GM21619 (cell line): Measurements from ENCODE around the gene OR12D2.
"Not testable (repeated sequence)": the region's sequence is repeated elsewhere in the genome, so short reads cannot be mapped to it uniquely, and the experiment has no call there.

Source experiments
- ATAC-seq: cut with Tn5 transposase; IDR thresholded peaks from one replicate; pipeline ENCODE4 v1.9.1; 2021; ENCODE audit not compliant: unreplicated experiment

The OR12D2 gene, protein sequence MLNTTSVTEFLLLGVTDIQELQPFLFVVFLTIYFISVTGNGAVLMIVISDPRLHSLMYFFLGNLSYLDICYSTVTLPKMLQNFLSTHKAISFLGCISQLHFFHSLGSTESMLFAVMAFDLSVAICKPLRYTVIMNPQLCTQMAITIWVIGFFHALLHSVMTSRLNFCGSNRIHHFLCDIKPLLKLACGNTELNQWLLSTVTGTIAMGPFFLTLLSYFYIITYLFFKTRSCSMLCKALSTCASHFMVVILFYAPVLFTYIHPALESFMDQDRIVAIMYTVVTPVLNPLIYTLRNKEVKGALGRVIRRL

DNA sequence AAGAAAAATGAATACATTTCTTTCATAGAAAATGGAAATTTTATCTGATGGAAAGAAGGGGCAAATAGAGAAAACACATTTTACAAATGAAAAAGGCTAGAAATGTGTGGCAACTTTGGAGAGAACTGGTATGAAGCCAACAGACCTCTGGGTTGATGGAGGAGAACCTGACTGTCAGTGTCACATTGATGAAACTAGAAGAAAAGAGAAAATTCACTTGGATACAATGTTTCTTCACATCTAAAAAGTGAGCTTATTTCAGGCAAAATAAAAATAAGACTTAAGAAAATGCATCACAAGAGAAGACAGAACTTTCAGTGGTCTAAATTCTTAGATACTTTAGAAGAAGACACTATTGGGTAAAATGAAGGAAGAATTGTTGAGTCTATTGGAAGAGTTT lies at the start of gene OR12D2:
Gene OR12D2 (plus strand): TSS at position 301 of the 400 bp plus-strand sequence. CDS start 1,069 bp downstream, outside the sequence.
- no peak for ATAC-seq

DNA sequence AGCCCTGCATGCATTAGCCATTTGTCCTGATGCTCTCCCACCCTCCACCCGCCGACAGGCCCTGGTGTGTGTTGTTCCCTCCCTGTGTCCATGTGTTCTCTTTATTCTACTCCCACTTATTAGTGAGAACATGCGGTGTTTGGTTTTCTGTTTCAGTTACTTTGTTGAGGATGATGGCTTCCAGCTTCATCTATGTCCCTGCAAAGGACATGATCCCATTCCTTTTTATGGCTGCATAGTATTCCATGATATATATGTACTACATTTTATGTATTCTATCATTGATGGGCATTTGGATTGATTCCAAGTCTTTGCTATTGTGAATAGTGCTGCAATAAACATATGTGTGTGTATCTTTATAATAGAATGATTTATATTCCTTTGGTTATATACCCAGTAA lies 46.1 kb upstream of the OR12D2 start:
- ATAC-seq = not testable (repeated sequence)

DNA sequence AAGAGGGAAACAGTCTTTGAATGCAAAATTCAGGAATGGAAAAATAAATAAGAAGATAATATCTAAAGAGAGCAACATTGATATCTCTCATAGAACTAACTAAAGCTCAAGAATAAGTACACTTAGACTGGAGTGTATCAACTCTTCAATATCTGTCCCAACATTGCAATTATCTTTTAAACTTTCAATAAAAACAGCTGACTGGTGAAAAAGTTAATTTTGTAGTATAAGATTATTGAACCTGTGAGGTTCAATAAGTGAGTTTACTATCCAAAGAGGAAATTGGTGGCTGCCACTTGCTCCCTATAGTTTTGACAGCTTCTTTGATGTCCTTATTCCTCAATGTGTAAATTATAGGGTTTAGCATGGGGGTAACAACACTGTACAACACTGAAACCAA lies 40.5 kb upstream of the OR12D2 start:
- no peak for ATAC-seq

DNA sequence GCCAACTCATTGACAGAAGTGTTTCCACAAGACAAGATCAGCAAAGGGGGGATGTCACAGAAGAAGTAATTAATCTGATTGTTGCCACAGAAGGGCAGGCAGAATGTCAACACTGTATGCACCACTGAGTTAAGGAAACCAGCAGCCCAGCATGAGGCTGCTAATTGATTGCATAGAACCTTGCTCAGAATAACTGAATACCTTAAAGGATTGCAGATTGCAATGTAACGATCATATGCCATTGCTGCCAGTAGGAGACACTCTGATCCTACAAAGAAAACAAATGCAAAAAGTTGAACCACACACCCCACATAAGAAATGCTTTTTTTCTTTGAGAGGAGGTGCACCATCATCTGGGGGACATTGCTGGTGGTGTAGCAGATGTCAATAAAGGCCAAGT lies 39.8 kb upstream of the OR12D2 start:
- no peak for ATAC-seq

DNA sequence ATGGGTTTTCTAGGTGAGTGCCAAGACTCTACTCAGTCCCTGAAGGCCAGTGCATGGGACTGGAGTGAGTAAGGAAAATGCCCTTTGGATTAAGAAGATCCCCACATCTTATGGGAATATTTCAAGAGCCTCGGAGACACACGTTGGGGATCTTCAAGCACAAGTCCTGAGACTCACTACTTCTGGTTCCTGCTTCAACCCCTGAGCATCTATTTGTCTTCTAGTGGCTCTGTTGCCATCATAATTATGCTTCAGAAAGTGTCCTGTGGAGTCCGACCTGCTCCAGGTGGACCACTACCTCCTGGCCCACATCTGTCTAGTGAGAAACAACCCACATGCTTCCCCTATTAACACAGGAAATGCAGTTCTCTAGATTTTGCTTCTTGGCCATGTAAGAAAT lies 26.7 kb upstream of the OR12D2 start, which contains the start of gene OR5V1:
Gene OR5V1 (minus strand): TSS at position 101 of the 400 bp plus-strand sequence. CDS start 12,670 bp downstream, outside the sequence.
- no peak for ATAC-seq

DNA sequence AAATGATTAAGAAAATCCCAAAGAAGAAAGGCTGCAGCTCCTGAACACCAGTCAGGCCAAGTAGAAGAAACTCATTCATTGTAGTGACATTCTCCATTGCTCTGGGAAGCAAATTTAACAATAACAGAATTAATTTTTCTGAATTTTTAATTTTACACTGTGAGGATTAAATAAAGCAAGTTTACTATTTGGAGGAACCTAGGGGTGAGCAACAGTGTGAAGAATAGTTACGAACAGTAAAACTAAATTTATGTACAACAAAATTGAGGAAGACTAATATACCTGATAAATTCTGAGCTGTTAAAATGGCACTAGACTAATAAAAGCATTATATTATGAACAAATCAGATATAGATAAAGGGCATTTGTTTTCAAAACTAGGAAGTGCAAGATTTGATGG lies 20.2 kb upstream of the OR12D2 start, which contains the start of gene OR12D3:
Gene OR12D3 (minus strand): TSS at position 101 of the 400 bp plus-strand sequence. CDS start 4 bp downstream, at position 97.
- no peak for ATAC-seq

DNA sequence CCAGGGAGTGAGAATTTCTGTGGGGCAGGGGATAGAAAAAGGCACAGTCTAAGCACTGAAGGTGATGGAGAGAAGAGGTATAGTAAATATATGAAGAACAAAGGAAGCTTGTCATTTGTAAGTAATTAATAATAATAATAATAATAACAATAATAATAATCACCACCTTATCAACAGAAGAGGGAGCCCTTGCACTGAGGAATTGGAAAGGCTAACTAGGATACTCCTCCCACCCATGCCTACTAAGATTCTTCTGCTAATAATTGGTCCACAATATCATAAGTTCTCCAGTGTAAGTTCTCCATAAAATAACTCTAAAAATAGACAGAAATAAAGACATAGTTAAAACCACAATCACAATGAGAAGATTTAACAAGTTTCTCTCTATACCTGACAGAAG lies 19.4 kb upstream of the OR12D2 start:
- no peak for ATAC-seq

DNA sequence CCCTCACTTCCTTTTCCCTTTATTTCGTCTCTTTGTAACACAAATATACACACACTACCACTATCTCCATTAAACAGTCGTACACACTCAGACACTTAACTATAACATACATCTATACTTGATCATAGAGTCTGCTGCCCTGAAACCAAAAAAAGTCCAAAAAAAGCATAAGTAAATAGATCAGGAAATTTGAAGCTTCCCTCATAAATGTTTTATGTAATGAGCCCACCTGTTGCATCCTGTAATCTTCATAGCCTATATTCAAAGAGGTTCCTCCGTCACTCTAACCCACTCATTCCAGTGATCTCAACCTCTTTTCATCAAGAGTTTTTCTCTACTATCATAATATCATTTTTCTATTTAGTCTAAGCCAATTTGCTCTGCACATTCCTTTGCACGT lies 6.9 kb upstream of the OR12D2 start:
- ATAC-seq = no peak

DNA sequence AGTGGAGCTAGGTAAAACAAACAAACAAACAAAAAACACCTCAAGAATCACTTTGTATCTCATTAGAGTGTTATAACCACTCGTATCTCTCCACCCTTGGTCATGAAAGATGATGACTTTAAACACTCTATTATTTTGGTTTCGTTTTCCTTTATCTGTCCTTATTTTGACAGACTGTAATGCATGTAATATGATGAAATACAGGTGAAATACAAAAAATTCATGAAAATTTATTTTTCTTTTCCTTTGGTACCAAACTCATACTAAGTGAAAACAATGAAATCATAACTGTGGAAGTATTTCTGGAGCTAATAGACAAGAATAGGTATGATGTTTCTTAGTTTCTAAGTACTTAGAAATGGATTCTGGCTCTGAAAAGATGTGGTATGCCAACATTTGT lies 4.1 kb downstream of the OR12D2 start:
- no peak for ATAC-seq

DNA sequence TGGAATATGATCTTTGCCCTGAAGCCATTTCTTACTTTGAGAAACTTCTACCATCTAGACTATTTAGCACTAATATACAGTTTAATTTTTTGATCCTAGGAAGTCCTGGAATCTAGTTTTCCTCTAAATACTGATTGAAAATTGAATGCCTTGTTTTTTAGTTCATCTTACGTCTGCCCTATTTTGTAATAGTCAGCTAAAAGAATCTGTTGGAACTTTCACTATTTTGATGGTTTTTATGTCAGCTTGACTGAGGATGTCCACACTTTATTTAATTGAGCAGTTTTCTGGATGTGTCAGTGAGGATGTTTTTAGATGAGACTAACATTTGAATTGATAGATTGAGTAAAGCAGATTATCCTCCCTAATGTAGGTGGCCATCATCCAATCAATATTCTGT lies 8.4 kb downstream of the OR12D2 start:
- ATAC-seq = no peak

DNA sequence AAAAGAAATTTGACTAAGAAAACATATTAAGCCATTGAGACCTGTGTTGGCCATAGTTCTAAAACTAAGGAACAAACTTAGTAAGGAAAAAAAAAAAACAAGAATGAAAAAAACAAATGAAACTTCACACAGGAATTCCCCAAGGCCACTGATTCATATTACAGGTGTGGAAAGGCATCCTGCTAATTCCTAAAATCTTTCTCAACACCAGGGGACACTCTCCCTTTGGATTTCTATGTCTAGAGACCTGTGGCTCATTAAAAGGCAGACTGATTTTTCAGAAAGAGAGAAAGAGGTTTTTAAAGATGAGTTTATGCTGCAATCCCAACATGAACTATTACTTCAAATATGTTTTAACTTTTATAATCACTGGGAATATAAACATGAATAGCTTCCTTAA lies 19.2 kb downstream of the OR12D2 start, which contains the start of gene OR12D1:
Gene OR12D1 (plus strand): TSS at position 341 of the 400 bp plus-strand sequence.
- no peak for ATAC-seq

DNA sequence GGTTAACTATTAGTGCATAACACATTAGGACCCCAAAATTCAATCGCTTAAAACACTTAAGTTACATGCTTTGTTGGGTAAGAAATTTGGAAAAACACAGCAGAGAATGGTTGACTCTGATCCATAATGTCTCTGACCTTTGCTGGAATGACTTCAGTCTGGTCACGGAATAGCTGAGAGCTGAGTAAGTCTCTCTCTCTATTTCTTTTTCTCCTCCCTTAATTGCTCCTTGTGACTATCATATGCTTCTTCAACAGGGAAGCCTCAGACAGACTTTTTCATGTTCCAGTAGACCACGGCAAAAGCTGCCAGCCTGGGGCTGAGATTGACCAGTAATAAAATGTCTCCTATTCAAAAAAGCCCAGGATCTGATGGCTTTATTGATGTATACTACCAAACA lies 24.1 kb downstream of the OR12D2 start:
- ATAC-seq = no peak

DNA sequence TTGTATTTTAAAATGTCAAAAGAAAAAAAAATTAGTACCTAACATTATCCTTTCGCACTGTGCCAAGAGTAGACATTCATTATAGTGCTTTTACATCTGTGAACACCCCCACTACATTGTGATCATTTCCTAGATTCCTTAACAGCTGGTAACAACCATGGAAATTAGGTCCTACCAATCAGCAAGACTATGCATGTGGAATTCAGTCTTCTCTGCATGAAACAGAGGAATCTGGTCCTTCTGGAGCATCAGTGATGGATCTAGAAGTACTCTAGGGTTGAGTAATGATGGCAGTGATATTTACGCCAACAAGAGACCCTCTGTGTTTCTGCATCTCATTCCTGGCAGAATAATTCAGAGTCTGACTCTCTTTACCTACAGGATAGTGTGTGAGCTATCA lies 28.7 kb downstream of the OR12D2 start:
- ATAC-seq = no peak

DNA sequence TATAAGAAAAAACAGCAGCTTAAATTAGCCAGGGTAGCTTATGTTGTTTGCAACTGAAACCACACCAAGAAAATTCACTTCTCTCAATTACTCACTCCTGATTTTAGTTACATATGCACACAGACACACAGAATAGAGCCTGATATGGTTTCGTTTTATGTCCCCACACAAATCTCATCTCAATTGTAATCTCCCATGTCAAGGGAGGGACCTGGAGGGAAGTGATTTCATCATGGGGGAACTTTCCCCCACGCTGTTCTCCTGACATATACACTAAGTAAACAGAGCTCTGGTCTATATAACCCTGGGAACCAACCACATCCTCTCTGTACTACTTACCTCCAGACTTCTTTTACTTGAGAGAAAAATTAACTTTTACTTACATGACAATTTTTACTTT lies 29.1 kb downstream of the OR12D2 start:
- no peak for ATAC-seq

DNA sequence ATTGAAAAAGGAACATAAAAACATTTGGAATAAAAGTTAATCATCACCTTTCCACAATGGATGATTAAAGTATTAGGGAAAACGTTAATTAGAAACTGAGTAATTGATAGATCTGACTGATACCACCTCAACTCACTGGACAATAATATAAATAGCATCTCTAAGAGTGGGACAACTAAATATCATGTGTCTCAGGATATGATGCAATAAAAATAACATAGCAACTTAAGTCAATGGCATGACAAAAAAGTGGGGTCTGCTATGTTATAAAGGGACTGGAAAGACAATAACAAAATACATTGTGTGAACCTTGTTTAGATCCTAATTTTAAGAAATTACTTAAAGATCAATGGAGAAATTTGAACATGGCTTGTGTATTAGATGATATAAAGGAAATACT lies 29.6 kb downstream of the OR12D2 start:
- ATAC-seq = no peak

DNA sequence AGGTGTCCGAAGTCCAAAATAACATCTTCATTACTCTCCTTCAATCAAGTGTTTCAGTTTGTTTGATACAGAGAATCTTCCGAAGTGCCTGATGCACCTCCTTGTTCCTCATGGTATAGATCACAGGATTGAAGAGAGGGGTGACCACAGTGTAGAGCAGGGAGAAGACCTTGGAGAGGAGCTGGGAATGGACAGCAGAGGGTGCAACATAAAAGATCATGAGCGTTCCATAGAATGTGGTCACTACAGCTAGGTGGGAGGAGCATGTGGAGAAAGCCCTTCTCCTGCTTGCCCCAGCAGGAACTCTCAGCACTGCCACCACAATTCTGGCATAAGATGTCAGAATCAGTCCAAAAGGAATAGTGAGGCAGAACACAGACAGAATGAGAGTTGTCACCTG lies 31.2 kb downstream of the OR12D2 start:
- no peak for ATAC-seq

DNA sequence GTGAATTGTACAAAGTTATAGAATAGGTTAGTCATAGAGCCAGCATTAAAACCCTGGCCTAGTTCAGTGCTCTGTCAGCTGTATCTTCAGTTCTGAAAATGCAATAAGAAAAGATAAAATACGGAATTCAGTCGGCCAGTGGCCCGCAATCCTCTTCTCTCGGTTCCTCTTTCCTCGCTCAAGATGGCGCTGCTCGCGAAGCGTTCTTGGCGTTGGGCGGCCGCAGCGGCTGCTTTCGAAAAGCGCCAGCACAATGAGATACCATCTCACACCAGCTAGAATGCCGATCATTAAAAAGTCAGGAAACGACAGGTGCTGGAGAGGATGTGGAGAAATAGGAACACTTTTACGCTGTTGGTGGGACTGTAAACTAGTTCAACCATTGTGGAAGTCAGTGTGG lies 41.3 kb downstream of the OR12D2 start:
- not testable (repeated sequence) for ATAC-seq

DNA sequence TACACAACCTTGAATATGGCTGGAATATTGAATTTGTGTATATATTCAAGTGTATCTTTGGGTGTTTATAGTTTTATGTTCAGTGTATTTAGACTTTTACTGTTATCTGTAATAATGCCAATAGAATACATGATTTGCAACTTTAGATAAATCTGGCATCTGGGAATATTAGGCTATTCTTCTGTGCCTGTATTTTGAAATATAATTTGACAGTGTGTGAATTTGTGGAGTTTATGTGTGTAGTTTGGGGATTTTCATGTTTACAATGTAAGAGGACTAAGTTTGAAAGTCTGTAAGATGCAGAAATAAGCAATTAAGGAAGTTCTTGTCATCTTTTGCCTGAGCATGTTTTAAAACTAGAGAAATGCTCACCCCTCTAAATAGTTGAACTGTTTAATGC lies 43.6 kb downstream of the OR12D2 start, which contains the start of gene OR10C1:
Gene OR10C1 (plus strand): TSS at position 301 of the 400 bp plus-strand sequence. CDS start 710 bp downstream, outside the sequence.
- no peak for ATAC-seq

DNA sequence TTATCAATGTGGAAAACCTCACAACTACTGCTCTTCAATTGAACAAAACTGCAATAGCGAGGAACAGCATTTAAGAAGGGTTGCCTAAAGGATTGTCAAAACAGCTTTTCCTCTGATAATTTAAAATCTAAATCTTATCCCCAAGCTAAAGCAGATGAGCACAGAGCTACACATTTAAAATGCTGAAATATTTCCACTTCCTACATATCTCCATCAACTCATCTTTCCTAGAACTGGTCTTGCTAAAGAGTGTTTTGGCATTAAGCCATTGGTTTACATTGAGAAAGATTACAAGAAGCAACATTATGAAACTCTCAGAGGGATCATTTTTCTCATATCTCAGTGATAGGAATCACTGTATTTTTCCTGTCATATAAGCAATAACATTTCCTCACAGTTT lies 47.3 kb downstream of the OR12D2 start:
- ATAC-seq = no peak

DNA sequence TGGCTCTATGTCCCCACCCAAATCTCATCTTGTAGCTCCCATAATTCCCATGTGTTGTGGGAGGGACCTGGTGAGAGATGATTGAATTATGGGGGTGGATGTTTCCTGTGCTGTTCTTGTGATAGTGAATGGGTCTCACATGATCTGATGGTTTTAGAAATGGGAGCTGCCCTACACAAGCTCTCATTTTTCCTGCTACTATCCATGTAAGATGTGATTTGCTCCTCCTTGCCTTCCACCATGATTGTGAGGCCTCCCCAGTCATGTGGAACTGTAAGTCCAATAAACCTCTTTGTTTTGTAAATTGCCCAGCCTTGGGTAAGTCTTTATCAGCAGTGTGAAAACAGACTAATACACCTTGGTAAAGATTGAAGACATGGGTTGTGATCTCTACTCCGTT lies 48.6 kb downstream of the OR12D2 start:
- not testable (repeated sequence) for ATAC-seq
